Activated CD4-positive, CD25-positive, alpha-beta regulatory T cell treated with anti-CD3 and anti-CD28 coated beads, Interleukin-2, amount 50 U/mL, for 16 hours (primary cell): Measurements from ENCODE around the gene COMTD1.

Source experiments
- DNase-seq: peaks from one replicate; pipeline ENCODE4 v3.0.0-alpha.2; 2020; ENCODE audit warnings: low read depth, low spot score

The COMTD1 gene

DNA sequence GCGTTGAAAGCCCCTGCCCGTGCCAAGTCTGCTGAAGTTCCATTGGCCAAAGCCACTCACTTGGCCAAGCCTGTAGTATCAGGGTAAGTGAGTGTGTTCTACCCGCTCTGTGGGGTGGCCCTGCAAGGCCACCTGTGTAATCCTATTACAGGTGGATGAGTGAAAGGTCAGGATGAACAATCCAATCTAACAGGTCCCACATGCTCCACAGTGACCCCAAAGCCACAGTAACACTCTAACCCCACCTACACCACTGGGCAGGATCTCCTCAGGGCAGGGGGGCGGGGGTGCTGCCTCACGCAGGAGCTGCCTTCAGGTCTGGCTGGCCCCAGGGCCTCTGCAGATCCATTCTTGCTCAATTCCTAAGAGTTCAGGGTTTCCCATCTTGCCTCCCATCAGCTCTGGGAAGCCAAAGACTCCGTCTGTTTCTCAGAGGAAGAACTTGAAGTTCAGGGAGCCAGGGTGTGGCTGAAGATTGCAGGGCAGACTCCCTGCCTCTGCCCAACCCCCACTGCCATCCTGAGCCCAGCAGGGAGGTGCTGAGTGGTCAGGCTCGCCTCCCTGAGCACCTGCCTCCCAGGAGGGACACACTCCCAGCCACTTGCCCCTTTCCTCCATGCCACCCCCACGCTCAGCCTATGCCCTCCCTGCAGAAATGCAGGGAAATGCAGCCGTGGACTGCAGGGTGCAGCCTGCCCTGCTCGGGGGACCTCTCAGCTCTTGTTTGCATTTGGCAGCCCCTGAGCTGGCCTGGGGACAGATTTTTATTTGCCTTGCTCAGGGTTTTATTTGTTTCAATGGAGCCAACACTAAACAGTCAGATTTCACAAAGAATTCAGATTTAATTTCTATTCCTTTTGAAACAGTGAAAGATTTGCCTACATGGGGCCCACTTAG, 9.8 kb upstream of the COMTD1 start:
- DNase-seq: no peak

DNA sequence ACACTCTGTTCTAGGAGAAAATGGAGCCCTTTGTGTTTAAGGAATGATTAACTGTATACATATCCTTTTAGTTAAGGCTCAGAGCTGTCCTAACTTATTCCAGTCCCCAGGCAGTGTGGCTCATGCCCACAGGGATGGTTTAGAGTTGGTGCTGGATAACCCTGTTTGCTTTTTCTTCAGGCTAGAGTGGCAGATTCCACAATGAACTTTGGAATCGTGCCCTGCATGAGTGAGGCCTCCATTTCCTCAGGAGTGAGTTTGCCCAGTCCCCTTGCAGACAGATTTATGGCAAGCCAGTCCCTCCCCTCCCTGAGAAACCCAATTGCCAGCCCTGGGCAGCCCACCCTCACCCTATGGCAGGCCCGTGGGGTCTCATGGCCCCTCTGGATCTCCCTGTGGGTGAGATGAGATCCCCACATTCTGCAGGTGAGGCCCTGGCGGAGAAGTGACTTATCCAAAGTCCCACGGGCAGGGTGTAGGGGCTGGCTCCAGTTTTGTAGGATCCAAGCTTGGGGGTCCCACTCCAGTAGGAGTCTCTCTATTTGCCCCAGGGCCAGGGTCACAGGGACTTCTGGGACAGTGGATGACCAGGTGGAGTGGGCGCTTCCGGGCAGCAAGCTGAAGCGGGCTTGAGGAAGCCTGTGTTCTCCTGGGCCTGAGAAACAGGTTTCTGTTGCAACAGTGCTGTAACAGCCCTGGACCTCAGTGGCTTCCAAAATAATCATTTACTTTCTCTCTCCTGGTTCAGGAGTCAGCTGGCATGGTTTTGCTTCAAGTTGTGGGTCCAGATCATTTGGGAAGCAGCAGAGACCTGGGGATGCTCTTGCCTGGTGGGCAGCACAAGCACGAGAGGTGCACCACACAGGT, 9.0 kb upstream of the COMTD1 start:
- DNase-seq: no peak

DNA sequence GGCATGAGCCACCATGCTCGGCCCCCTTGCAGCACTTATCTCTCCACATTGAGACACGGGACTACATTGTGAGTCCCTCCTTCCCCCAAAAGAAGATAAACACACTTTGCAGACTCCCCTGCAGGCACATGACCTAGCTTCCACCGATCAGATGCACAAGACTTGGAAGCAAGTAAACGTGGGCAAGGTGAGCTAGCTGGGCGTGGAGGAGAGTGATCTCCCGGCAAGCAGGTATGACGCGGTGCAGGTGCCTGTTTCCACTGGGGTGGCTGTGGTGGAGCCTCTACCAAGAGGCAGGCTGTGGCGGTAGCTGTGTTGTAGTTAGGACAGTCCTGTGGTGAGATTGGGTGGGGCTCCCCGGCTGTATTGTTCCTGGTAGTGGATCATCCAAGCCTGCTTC, 7.7 kb upstream of the COMTD1 start:
- no peak for DNase-seq

DNA sequence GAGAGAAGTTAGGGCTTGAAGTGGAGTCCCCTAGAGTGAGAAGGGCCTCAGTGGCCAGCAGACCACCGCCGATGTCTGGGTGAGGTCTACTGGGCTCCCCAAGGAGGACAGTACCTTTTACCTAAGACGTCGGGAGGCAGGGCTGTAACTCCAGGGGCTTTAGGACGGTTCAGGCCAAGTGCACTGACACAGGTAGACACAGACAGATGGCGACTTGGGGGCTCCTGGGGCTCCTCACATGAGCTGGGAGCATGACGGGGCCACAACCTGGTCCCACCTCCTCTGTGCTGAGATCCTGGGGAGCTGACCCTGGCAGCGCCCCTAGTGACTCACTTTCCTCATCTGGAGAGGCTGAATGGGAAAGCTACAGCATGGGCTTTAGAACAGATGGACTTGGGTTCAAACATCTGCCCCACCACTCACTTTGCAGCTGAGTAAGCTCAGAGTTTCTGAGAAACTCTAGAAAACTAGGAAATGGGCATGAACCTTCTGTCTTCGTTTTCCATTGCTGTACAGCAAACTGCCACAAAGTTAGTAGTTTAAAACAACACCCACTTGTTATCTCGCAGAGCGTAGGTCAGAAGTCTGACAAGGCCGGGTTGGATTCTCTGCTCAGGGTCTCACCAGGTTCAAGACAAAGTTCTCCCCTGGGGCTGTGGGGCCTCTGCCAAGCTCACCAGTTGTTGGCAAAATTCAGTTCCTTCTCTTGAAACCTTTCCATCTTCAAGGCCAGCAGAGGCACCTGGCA, 4.7 kb upstream of the COMTD1 start:
- DNase-seq: no peak

DNA sequence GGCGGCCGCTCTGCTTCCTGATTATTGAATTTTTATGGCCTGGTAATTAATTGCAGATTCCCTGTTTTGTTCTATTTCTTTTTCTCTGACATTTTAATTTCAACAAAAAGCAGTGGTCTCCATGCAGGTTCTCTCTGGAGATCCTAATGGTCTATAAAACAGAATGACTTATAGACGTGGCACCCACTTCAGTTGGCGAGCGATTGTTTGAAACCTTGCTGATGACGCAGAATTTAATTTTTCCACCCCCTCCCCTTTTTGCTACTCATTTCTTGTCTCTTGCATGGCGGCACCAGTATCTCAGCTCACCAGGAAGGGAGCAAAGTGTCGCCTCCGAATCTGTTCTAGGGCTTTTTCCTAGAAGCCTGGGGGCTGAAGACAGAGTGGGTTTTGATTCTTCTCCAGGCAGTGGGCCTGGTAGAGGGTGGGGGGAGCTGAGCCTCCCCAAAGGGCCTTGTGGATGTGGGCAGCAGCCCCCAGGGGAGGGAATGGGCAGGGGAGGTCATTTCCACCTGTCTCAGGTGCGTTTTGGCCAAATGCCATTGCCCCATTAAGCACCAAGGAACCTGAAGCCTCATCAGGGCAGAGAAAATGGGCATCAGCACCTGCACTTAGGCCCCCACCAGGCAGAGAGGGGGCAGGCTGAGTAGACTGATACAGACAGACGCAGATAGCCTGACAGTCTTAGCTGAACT, 3.5 kb upstream of the COMTD1 start:
- no peak for DNase-seq

DNA sequence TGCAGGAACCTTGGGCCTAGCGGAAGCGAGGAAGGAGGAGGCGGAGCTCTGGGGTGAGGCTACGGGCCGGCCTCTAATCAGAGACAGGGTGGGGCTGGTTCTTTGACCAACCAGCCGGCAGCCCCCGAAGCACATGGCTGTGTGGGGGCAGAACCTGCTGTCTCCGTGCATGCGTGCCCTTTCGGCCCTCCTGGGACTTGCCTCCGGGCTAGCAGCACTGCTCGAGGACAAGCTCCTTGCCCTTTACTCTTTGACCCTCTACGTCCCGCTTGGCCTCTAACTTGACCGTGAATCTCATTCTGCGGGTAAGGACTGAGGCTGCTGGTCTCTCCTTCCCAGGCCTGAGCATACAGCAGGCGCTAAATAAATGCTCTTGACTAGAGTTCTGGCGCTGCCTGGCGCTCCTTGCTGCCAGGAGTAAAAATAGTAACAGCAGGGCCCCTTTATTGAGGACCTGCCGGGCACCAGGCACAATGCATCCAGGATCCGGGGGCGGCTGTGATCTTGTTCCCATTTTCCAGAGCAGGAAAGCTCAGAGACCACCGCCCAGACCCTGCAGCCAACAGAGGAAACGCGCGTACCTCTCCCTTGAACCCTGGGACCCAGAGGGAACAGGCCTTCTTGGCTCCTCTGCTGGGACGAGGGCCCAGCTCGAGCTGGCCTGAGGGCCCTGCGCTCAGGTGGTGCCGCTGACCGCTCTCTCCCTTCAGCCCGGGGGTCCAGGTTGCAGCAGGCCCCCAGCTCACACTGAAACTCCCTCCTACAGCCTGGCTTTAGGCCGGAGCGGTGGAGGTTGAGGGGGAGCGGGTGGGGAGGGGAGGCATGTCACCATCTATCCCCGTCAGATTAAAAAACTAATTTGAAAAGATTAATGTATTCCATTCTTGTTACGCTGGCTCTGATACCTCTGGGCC, 2.7 kb upstream of the COMTD1 start:
- DNase-seq: no peak

DNA sequence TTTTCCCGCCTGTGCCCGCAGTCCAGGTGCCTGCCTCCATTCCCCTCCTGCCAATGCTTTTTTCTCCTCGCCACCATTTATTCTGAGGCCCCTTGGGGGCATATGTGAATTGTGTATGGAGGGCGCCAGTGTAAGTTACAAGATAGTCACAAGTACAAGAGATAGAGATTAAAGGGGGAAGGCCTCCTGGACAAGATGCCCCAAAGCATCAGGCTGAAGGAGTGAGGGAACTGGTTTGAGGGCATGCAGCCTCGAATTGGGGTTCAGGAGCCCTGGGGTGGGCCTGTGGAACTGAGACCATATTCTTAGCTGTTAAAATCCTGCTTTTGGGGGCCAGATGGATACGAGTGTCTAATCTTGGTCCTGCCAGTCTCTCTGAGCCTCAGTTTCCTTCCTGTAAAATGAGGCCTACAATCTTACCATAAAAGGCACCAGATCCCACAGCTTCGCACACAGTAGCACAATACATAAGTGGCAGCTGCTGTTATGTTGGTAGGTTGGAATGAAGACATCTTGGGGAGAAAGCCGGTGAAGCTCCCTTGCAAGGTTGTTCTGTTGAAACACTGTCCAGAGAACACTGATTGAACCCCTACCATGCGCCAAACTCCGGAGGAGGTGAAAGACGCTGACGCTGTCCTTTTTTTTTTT, 545 bp upstream of the COMTD1 start:
- no peak for DNase-seq

DNA sequence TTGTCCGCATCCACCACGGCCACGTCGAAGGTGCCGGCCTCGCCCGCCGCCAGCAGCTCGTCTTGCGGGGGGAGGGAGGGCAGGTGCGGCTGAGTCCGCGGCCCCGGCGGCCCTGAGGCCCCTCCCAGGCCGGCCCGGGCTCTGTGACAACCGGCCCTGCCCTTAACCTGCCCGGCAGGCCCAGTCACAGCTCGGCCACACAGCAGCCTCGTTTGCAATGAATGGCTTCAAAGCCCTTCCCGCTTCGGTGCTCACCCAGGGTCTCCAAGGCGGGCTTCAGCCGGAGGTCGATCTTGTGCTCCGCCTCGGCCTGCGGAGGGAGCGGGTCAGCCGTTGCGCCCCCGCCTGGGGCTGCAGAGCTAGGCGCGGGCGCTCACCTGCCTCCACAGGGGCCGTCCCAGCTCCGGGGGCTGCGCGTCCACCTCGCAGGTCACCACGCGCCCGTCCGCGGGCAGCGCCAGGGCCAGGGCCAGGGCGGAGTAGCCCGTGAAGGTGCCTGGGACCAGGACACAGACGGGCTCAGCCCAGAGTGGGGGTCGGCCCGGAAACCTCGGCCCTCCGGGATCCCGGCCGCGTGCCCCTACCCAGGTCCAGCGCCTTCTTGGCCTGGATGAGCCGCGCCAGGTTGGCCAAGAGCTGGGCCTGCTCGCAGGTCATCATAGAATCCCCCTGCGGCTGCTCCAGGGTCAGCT, 928 bp downstream of the COMTD1 start:
- peak; percentile 4 for DNase-seq

DNA sequence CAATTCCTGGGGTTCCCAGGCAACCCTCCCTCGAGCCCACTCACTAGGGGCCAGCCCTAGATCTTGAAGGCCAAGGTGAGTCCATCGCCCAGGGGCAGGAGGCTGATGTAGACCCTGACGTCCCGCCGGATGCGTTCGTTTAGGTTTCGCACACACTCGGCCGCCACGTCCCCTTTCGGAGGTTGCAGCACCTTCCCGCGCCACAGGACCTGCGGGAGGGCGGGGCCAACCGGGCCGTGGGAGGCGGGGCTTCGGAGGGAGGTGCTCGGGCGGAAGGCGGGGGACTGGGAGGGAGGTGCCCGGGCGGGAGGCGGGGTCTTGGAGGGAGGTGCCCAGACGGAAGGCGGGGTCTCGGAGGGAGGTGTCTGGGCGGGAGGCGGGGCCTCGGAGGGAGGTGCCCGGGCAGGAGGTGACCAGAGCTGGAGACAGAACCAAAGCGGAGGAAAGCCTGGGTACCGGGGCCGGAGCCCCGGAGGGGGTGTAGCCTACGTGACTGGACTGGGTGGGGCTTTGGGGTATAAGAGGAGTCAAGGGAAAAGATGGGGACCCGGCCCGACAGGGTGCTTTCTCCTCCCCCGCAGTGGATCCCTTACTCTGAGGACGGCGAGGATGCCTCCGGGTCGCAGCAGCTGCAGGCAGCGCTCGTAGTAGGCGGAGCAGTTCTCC, 1.6 kb downstream of the COMTD1 start:
- peak; percentile 94 for DNase-seq

DNA sequence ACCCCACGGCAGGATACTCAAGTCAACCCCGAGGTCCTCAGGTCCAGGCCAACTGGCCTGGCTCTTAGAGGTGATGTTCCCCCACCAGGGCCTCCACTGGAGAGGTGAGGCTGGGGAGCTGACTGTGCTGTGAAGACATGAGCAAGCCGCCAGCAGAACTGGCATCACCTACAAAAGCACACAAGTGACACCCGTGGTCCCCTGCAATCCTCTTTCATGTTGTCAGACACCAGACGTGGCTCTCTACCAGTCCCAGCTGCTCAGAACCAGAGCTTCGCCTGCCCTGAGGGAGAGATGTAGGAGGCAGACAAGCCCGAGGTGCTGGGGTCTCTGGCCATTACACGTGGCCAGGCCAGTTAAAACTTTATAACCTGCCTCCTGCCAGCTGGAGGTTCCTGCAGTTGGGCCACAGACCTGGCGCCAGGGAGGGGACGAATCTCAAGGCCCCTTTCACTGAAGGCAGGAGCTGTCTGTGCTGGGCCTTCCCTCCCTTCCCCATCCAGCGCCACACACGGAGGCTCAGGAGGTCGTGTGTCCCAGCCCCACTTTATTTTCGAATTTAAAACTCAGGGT, 2.2 kb downstream of the COMTD1 start:
- DNase-seq: no peak

DNA sequence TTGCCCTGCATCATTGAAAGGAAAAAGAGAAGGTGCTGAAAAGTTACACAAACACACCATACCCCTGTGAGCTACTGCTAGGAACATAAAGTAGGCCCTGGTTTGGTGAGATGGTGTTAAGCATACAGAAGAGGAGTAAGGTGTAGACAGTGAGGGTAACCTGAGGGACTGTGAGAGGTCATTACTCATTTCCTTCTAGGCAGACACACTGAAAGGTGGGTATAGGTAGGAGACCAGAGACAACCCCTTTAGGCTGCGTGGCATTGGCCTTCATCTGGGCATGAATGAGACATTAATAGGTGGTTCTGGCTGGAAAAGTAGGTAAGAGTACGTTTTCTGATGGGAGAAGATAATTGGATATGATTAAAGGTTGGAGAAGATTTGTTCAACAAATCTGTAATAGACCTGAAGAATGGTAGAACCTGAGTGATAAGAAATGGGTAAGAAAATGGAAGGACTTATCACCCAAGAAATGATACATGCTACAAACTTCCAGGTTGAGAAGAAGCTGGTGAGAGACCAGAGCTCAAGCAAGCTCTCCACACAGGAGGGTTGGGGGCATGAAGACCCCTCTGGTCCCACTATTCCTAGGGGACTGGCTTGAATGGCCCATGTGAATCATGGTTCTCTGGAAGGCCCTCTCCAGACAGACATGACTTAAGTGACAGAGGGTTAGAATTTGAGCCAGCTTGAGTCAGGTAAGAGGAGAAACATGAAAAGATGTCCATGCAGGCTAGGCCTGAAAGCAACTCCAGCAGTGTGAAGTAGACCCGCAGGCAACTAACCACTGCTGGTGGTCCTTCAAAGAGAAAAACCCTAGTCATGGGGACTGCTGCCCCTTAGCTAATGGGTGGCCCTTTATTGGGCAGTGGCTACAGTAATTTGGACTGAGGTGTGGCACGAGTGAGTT, 3.8 kb downstream of the COMTD1 start:
- no peak for DNase-seq

DNA sequence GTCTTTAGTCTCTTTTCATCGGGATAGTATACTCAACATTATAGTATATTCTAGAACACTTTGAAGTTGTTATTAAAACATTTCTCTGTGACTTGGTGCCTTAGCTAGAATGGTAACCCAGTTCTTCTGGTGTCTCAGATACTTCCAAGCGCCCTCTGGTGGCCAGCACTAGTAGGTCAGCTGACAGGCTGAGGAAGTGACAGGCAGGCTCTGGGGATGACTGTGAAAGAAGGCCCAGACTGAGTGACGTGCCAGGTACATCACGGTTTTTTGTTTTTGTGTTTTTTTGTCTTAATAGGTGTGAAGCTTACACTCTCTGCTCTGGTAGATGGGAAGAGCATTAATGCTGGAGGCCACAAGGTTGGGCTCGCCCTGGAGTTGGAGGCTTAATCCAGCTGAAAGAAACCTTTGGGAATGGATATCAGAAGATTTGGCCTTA, 5.1 kb downstream of the COMTD1 start:
- peak; percentile 89 for DNase-seq

DNA sequence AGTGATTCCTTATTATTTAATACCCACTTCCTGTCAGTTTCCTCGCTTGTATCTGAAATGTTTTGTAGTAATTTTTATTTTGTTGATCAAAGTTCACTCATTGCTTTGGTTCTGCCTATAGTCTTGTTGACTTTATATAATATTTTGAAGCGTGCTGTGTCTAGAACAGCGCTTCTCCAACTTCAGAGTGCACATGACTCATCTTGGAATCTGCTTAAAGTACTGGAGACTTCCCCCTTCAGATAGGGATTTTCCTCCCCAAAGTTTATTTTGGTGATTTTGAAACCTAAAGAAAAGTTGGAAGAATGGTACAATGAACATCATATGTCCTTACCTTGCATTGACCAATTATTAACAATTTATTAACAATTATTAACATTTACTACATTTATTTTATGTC, 5.8 kb downstream of the COMTD1 start:
- no peak for DNase-seq

DNA sequence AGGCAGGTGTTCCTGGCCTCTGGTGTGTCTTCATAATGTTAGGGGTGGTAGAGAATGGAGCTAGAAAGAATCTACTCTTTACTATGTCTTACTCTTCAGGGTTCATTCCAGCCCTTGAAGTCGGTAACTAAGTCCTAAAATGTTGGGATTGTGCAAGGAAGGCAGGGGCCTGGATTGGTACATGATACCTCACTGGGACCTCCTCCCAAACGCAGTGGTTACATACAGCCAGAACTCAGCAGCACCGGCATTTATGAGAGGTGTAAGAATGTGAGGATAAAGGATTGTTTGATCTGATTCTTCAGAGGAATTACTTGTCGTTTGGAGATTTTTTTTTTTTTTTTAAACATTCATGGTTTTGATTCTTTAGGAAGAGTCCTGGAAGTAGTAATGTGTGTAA, 6.9 kb downstream of the COMTD1 start:
- no peak for DNase-seq

DNA sequence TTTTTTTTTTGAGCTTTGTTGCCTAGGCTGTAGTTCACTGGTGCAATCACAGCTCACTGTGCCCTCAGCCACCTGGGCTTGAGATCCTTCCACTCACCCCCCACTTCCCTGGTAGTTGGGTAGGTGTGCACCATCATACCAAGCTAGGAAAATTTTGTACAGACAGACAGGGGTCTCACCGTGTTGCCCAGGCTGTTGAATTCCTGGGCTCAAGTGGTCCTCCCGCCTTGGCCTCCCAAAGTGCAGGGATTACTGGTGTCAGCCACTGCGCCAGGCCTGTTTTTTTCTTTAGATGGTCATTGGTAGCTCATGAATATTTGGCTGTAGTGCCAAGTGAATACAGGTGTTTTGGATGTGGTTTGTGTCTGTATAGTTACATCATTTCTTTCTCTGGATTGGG, 7.5 kb downstream of the COMTD1 start:
- DNase-seq: no peak

DNA sequence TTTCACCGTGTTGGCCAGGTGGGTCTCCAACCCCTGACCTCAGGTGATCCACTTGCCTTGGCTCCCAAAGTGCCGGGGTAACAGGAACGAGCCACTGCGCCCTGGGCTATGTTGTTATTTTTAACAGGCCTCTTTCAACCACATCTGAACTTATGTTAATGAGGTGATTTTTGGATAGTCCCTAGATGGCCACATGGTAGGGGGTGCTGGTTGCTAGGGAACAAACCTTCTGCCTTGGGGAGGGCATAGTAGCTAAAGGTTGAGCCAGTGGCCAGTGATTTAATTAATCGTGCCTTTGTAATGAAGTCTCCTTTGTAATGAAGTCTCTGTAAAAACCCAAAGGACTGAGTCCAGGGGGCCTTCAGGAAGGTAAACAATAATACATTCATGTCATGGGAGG, 9.1 kb downstream of the COMTD1 start:
- no peak for DNase-seq

DNA sequence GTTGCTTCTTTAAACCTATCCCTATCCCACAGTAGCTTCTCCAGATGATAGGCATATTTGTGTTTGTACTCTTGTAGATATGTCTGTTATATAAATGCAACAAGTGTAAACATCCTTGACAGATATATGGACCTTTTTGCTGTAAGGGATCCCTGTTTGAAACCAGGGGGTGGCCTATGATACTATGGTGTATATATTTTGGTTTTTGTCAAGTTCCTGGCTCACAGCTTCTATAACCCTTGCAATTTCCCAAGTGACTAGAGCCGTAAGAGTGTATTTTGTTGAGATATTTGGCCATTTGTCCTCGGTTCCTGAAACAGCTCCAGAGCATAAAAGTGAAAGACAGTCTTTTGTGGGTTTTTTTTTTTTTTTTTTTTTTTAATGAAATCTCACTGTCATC, 9.7 kb downstream of the COMTD1 start:
- no peak for DNase-seq
